ENCODE results near the gene GPHN. TPM values are rescaled to one million over a fixed set of nuclear protein-coding genes. Genes with fewer than 3 reads are reported as not detected.

Gene GPHN
- total RNA-seq, 1 donor = 6.5 TPM

DNA sequence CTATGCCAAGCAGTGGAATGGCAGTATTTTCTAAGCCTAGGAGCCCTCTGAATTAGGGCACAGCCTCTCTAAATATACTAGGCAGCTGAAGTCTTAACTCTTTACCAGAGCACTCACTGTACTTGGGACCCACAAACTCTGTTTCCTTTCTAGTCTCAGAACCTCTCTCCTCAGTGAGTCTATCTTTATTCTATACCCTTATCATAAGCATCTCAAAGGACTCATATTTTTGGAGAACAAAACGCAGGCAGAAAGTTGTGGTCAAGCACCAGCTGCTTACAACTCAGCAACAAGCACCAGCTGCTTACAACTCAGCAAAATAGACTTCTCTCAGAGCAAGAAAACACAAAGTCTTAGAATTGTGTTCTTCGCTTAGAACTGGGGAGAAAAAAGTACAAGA is 20.8 kb upstream of the GPHN start:
- H3K4me3 ChIP-seq (ENCODE audit: low read depth, low read length) = no peak overlapping the region
- TF ChIP-seq, protein P1, sequence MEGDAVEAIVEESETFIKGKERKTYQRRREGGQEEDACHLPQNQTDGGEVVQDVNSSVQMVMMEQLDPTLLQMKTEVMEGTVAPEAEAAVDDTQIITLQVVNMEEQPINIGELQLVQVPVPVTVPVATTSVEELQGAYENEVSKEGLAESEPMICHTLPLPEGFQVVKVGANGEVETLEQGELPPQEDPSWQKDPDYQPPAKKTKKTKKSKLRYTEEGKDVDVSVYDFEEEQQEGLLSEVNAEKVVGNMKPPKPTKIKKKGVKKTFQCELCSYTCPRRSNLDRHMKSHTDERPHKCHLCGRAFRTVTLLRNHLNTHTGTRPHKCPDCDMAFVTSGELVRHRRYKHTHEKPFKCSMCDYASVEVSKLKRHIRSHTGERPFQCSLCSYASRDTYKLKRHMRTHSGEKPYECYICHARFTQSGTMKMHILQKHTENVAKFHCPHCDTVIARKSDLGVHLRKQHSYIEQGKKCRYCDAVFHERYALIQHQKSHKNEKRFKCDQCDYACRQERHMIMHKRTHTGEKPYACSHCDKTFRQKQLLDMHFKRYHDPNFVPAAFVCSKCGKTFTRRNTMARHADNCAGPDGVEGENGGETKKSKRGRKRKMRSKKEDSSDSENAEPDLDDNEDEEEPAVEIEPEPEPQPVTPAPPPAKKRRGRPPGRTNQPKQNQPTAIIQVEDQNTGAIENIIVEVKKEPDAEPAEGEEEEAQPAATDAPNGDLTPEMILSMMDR (IDR thresholded peaks at IDR 0.05; ENCODE audit: insufficient read depth, low read length) = no peak
- no peak for DNase-seq (ENCODE audit: low read depth)

DNA sequence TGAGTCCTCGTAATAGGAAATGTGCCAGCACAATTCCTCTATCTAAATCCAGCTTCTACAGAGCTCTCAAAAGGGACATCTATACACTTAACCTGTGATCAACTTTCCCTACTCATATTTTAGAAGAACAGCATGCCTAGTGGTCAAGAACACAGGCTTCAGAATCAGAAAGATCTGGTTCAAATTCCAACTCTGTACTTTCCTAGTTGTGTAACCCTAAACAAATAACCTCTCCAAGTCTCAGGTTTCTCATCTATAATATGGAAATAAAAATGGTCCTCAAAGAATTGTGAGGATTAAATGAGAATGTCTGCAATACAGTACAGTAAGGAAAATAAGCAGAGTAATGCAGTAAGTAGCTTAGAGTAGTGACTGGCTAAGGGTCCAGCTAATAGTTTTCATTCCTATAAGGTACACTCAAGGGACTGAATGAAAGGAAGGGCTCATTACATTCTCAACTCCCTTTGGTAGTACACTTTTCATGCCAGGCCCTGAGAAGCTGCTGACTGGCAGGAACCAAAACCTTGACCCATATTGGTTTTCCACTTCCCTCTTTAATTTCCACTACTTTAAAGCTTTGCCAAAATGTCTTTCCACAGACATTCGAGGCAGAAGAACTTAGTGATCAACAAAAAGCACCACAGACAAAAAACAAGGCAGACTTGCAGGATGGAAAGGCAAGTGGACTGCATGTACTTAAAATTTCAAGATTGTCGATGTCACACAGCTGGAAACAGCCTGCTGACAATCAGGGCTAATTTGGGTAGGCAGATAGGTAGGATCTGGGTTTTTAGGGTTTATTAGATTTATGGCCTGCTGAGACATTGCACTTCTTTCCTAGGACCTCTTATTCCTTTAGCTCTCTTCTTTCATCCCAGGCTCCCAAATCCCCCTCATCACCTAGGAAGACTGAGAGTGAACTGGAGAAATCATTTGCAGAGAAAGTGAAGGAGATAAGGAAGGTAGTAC is 17.5 kb upstream of the GPHN start:
- no peak for DNase-seq (ENCODE audit: low read depth)
- TF ChIP-seq, protein P1 (IDR thresholded peaks at IDR 0.05; ENCODE audit: insufficient read depth, low read length) = no peak
- H3K4me3 ChIP-seq (ENCODE audit: low read depth, low read length) = no peak overlapping the region

DNA sequence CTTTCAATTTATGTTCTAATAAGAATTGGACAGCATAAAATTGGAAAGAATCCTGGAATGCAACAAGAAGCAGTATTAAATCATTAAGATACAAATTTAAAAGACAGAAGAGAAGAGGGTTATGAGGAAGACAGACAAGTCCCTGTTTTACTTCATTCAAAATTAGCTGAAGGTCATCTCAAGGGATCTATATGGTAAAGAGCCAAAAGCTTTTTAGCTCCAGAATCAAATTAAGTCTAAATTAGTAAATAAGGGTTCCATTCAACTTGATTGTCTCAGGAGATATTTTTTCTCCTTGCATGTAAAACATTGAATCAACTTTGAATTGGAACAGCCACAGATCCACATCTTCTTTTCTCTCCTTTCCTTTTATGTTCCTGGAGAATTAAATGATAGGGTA is 14.2 kb upstream of the GPHN start:
- H3K4me3 ChIP-seq (ENCODE audit: low read depth, low read length) = no peak overlapping the region
- DNase-seq (ENCODE audit: low read depth) = no peak
- TF ChIP-seq, protein P1 (IDR thresholded peaks at IDR 0.05; ENCODE audit: insufficient read depth, low read length) = no peak

DNA sequence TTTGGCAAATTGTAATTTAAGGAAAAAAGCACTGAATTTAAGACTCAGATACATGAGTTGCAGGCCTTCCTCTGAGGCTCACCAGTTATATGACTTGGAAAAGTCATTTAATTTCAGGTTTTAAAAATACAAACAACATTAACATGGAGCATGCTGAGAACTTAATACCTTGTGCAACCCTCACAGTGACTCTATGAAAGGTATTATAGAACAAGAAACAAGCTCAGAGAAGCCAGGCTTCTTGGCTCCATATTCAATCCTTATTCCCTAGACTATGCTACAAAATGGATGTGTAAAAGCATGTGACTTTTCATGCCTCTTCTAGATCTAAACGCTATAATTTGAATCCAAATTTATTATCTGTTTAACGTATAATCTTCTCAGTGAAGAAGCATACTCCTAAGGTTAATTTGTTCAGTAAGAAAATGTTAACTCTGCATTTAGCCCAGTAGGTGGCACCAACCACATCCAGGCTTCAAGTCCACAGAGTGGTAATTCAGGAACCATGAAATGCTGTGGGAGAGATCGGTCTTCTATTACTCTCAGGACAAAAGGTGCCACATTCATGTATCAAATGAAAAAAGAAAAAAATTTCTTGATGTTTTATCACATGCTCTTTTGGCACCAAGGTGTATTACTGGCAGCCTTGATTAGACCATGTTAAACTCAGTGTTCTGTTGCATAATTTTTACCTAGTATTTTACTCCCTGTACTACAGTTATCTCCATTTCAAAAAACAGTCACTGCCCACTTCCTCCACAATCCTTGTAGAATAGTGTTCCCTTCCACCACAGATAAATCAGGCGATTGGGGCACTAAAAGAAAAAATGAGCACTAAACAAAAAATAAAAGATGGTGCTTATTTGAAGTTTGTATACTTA is 12.5 kb upstream of the GPHN start:
- TF ChIP-seq, protein P1 (IDR thresholded peaks at IDR 0.05; ENCODE audit: insufficient read depth, low read length) = peak; percentile 85
- peak; percentile 81 for DNase-seq (ENCODE audit: low read depth)
- H3K4me3 ChIP-seq (ENCODE audit: low read depth, low read length) = no peak overlapping the region

DNA sequence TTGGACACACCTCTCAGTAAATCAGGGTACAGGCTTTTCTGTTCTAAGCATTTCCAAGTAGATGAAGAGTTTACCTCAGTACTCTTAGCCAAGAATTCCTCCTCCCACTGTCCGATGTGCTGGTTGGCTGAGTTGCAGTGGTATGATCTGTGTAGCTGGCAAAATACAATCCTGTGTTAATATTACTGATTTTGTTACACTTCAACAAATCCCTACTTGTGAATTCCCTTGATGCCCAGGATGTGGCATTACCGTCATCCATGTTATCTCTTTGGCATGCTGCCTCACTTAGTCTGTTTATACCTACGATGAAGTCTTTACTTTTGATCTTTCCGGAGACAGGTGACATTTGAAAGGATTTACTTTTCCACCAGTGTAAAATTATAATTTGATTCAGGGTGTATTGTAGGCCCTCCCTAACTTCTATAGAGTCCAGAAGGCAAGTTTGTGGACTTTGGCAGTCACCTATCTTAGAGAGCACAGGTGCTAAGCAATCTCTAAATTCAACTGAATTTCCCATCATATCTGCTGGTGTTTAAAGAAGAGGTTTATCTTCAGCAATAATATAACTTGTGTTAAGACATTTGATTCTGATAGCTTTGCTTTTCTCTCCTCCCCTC is 11.6 kb upstream of the GPHN start:
- peak; percentile 12 for DNase-seq (ENCODE audit: low read depth)
- H3K4me3 ChIP-seq (ENCODE audit: low read depth, low read length) = no peak overlapping the region
- TF ChIP-seq, protein P1 (IDR thresholded peaks at IDR 0.05; ENCODE audit: insufficient read depth, low read length) = no peak

DNA sequence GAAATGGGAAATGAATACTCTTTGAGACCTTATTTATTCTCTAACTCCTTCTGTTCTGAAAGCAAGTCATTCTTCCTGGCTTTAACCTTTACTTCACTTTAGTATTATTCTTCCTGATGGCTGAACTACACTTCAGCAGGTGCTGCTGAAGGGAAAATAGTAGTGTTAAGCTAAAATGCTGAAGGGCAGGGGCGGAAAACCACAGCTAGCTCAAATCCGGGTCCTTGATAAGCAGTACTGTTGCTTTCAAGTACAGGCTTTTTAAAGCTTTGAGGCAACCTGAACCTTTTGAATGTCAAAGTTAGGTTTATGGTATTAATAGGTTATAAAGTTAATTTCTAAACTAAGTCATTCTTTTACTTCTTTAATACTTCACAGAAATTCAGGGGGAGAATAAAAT is 11.0 kb upstream of the GPHN start:
- DNase-seq (ENCODE audit: low read depth) = no peak
- no peak overlapping the region for H3K4me3 ChIP-seq (ENCODE audit: low read depth, low read length)
- TF ChIP-seq, protein P1 (IDR thresholded peaks at IDR 0.05; ENCODE audit: insufficient read depth, low read length) = no peak

Measured in fibroblast of the aortic adventitia (primary cell).